ENCODE results near the gene SFXN5. TPM values are rescaled to one million over a fixed set of nuclear protein-coding genes. Genes with fewer than 3 reads are reported as not detected.

SFXN5 gene
- total RNA-seq, 1 experiment from 2014 or later, result 6.0 TPM

GRCh38 chr2:72896446-72896845, 175.1 kb downstream of the SFXN5 start:
- Mint-ChIP-seq H3K36me3 (ENCODE audit: insufficient read depth, unreplicated experiment) (peaks cover 7% of the 10 kb centered on the region), H3K27me3 (ENCODE audit: insufficient read depth, unreplicated experiment) (peaks cover 11% of the 10 kb centered on the region), H3K4me1 (ENCODE audit: insufficient read depth, unreplicated experiment) (peaks cover 8% of the 10 kb centered on the region), H3K4me3 (ENCODE audit: unreplicated experiment) (no peak overlapping the region), H3K9me3 (ENCODE audit: unreplicated experiment) (no peaks in the 10 kb centered on the region), H3K27ac (ENCODE audit: low read depth, unreplicated experiment) (no peak overlapping the region)
- ChIA-PET POLR2A (interaction anchor here (0.5 to 0.6 kb wide), 2 partner anchors 10 to 70 kb away, joined by 3 read pairs; partner anchors contain the start of gene EXOC6B), CTCF (interaction anchor here (0.6 to 1.3 kb wide), 7 partner anchors 9 to 316 kb away, joined by 3 to 5 read pairs (median 3); partner anchors contain the start of gene SPR)
- DNase-seq (ENCODE audit: unreplicated experiment), result no peak
- no TSS peak for BruUV-seq (replicated peaks)
- TF ChIP-seq, protein P1, sequence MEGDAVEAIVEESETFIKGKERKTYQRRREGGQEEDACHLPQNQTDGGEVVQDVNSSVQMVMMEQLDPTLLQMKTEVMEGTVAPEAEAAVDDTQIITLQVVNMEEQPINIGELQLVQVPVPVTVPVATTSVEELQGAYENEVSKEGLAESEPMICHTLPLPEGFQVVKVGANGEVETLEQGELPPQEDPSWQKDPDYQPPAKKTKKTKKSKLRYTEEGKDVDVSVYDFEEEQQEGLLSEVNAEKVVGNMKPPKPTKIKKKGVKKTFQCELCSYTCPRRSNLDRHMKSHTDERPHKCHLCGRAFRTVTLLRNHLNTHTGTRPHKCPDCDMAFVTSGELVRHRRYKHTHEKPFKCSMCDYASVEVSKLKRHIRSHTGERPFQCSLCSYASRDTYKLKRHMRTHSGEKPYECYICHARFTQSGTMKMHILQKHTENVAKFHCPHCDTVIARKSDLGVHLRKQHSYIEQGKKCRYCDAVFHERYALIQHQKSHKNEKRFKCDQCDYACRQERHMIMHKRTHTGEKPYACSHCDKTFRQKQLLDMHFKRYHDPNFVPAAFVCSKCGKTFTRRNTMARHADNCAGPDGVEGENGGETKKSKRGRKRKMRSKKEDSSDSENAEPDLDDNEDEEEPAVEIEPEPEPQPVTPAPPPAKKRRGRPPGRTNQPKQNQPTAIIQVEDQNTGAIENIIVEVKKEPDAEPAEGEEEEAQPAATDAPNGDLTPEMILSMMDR (IDR thresholded peaks at IDR 0.05; ENCODE audit: unreplicated experiment), result no peak
- intact Hi-C loops (cut with micrococcal nuclease), result no loop called here

- H3K36me3 Mint-ChIP-seq (ENCODE audit: insufficient read depth, unreplicated experiment), result peaks cover 1% of the 10 kb centered on the region
These were observed 175.7 kb downstream of the SFXN5 start for GRCh38 chr2:72895759-72896281.

GRCh38 chr2:72895154-72895553, 176.4 kb downstream of the SFXN5 start:
- POLR2A ChIA-PET, result interaction anchor here (0.7 kb wide), 1 partner anchor 69 kb away, joined by 3 read pairs; no protein-coding TSS in a partner anchor
- Mint-ChIP-seq H3K9me3 (ENCODE audit: unreplicated experiment) (no peaks in the 10 kb centered on the region), H3K27ac (ENCODE audit: low read depth, unreplicated experiment) (no peak overlapping the region), H3K27me3 (ENCODE audit: insufficient read depth, unreplicated experiment) (no peaks in the 10 kb centered on the region), H3K4me3 (ENCODE audit: unreplicated experiment) (no peak overlapping the region), H3K36me3 (ENCODE audit: insufficient read depth, unreplicated experiment) (peaks cover 2% of the 10 kb centered on the region), H3K4me1 (ENCODE audit: insufficient read depth, unreplicated experiment) (peaks cover 8% of the 10 kb centered on the region)
- CTCF ChIA-PET, result interaction anchor here (0.5 to 6.4 kb wide), 8 partner anchors 17 to 283 kb away, joined by 3 to 90 read pairs (median 6); no protein-coding TSS in a partner anchor
- BruUV-seq (replicated peaks), result no TSS peak
- intact Hi-C loops (cut with micrococcal nuclease), result no loop called here
- TF ChIP-seq, protein P1 (IDR thresholded peaks at IDR 0.05; ENCODE audit: unreplicated experiment), result no peak
- no peak for DNase-seq (ENCODE audit: unreplicated experiment)

More at GRCh38 chr2:72895759-72896281, 175.7 kb downstream of the SFXN5 start:
- DNase-seq (ENCODE audit: unreplicated experiment), result no peak
- intact Hi-C loops (cut with micrococcal nuclease), result no loop called here
- TF ChIP-seq, protein P1 (IDR thresholded peaks at IDR 0.05; ENCODE audit: unreplicated experiment), result no peak
- no peaks in the 10 kb centered on the region for H3K9me3 Mint-ChIP-seq (ENCODE audit: unreplicated experiment)
- H3K4me1 Mint-ChIP-seq (ENCODE audit: insufficient read depth, unreplicated experiment), result peaks cover 8% of the 10 kb centered on the region
- peaks cover 5% of the 10 kb centered on the region for H3K27me3 Mint-ChIP-seq (ENCODE audit: insufficient read depth, unreplicated experiment)
- no peak overlapping the region for H3K4me3 Mint-ChIP-seq (ENCODE audit: unreplicated experiment)
- no peak overlapping the region for H3K27ac Mint-ChIP-seq (ENCODE audit: low read depth, unreplicated experiment)
- no TSS peak for BruUV-seq (replicated peaks)
- POLR2A ChIA-PET, result interaction anchor here (0.5 to 0.6 kb wide), 2 partner anchors 10 to 70 kb away, joined by 3 read pairs; partner anchors contain the start of gene EXOC6B
- CTCF ChIA-PET, result interaction anchor here (0.6 to 6.4 kb wide), 13 partner anchors 8 to 317 kb away, joined by 3 to 90 read pairs (median 4); partner anchors contain the start of gene SPR

GRCh38 chr2:72894514-72894913, 177.0 kb downstream of the SFXN5 start:
- CTCF ChIA-PET, result interaction anchor here (0.6 to 6.4 kb wide), 9 partner anchors 15 to 321 kb away, joined by 3 to 90 read pairs (median 6); no protein-coding TSS in a partner anchor
- intact Hi-C loops (cut with micrococcal nuclease), result loop anchor here (5.0 kb wide), 1 partner anchor 178 kb away; the partner anchor contains the start of gene SFXN5
- Mint-ChIP-seq H3K36me3 (ENCODE audit: insufficient read depth, unreplicated experiment) (peaks cover 8% of the 10 kb centered on the region), H3K4me3 (ENCODE audit: unreplicated experiment) (no peak overlapping the region), H3K27me3 (ENCODE audit: insufficient read depth, unreplicated experiment) (no peaks in the 10 kb centered on the region), H3K27ac (ENCODE audit: low read depth, unreplicated experiment) (no peak overlapping the region), H3K9me3 (ENCODE audit: unreplicated experiment) (no peaks in the 10 kb centered on the region), H3K4me1 (ENCODE audit: insufficient read depth, unreplicated experiment) (peaks cover 14% of the 10 kb centered on the region)
- no TSS peak for BruUV-seq (replicated peaks)
- TF ChIP-seq, protein P1 (IDR thresholded peaks at IDR 0.05; ENCODE audit: unreplicated experiment), result no peak
- DNase-seq (ENCODE audit: unreplicated experiment), result no peak
- POLR2A ChIA-PET, result interaction anchor here (0.6 kb wide), 1 partner anchor 79 kb away, joined by 3 read pairs; no protein-coding TSS in a partner anchor

All from MCF 10A (cell line).